HL-60/S4 treated with phorbol 12-myristate 13-acetate at 8.2 ng/mL for 4 days and 3 days (cell line): Measurements from ENCODE around the gene PRTN3.

Experiments
- in situ Hi-C: fragments of 300-500 bp; cut with MboI; formaldehyde crosslinking; loops from 2 replicates; pipeline ENCODE4 v1.15.0; 2022; ENCODE audit warnings: low sequenced_read_pairs

PRTN3 gene

GRCh38 chr19:892243-892893 lies 51.6 kb downstream of the PRTN3 start:
- in situ Hi-C loops, result no loop called here

- in situ Hi-C loops, result no loop called here
Observed at GRCh38 chr19:892894-893689, 52.3 kb downstream of the PRTN3 start, which contains the start of the genes MED16 and RNU6-9. Gene MED16 (minus strand): TSS chr19:893187. CDS start chr19:891131, 2,056 bp downstream. Gene RNU6-9 (plus strand): TSS chr19:893484.

- in situ Hi-C loops, result no loop called here
Observed at GRCh38 chr19:896434-896833, 55.6 kb downstream of the PRTN3 start.

- in situ Hi-C loops, result no loop called here
Observed at GRCh38 chr19:896999-897398, 56.2 kb downstream of the PRTN3 start.

GRCh38 chr19:897442-898039 lies 56.7 kb downstream of the PRTN3 start:
- in situ Hi-C loops, result no loop called here
